WI38 (cell line): Measurements from ENCODE around the gene TMED10.

Experiments used
- H3K4me3 ChIP-seq: 2 replicates; pipeline ENCODE4 v1.5.1; 2011; ENCODE audit warnings: low read depth, mild to moderate bottlenecking, control low read depth, low read length
- TF ChIP-seq, protein P1 (sequence below): IDR thresholded peaks from 2 replicates; pipeline ENCODE4 v1.5.1; 2012; ENCODE audit warnings: low read depth, mild to moderate bottlenecking, control low read depth, low read length

Gene TMED10

DNA sequence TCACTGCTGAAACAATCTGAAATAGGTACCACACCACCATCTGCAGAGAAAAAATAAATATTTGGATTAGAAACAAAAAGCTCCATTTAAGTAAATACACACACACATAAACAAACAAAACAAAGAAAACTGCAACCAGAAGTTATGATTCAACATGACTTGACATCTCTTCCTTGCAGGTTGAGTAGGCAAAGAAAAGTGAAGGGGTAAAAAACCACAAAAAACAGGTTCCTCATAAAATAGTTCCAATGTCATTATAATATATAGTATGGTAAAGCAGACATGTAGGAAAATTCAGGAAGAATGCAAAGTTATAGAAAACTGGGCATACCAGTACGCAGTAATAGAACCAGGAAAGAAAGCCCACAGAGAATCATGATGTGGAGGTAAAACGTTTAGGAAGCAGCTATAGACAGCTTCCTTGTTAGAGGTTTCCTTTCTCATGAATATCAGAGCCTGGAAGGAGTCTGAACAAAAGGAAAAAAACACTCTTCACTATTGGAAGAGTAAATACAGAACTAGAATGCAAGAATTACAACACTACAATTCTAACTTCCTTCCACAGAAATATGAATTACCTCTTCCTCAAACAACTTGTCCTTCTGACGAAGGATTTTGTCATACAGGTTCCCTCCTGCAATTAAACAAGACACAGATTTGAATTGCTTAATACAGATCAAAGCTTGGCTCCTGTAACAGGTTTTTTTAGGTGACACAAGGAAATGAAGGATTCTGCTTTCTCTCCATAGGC lies 55.7 kb downstream of the TMED10 start:
- no peak overlapping the region for H3K4me3 ChIP-seq
- TF ChIP-seq, protein P1, sequence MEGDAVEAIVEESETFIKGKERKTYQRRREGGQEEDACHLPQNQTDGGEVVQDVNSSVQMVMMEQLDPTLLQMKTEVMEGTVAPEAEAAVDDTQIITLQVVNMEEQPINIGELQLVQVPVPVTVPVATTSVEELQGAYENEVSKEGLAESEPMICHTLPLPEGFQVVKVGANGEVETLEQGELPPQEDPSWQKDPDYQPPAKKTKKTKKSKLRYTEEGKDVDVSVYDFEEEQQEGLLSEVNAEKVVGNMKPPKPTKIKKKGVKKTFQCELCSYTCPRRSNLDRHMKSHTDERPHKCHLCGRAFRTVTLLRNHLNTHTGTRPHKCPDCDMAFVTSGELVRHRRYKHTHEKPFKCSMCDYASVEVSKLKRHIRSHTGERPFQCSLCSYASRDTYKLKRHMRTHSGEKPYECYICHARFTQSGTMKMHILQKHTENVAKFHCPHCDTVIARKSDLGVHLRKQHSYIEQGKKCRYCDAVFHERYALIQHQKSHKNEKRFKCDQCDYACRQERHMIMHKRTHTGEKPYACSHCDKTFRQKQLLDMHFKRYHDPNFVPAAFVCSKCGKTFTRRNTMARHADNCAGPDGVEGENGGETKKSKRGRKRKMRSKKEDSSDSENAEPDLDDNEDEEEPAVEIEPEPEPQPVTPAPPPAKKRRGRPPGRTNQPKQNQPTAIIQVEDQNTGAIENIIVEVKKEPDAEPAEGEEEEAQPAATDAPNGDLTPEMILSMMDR = no peak

DNA sequence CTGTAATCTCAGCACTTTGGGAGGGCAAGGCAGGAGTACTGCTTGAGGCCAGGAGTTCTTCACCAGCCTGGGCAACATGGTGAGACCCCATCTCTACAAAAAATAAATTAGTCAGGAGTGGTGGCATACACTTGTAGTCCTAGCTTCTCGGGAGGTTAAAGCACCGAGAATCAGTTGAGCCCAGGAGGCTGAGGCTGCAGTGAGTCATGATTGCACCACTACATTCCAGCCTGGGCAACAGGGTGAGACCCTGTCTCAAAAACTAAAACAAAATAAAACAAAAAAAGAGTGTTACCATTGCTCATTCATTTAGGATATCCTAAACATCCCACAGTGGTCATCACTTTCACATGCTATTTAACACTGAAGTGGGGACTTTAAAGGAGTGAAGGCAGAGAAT lies 57.4 kb downstream of the TMED10 start:
- H3K4me3 ChIP-seq = no peak overlapping the region
- TF ChIP-seq, protein P1 = no peak

DNA sequence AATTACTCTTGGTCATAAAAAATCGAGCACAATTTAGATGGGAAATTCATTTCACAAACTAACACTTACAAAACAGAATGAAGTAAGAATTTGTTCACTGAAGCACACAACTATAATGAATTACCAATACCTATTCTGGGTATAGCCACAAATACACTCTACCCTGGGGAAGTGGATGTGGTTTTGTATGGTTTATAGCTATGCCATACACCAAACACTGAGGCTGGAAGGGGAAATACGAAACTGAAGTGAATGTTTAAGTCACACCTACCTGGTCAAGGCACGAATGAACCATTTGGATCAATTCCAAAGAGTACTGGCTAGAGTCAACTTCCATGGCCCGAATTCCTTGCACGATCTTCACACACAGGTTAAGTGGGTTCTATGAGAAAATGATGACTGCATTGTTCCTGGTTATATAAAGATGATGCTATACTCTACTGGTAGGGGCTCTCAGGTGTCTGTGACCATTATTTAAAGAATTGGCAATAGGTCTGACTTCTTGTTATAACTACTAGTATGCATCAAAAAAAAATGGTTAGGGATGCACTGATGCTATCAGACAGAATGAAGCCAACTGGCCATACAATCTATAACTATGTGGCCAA lies 62.4 kb downstream of the TMED10 start:
- no peak overlapping the region for H3K4me3 ChIP-seq
- TF ChIP-seq, protein P1 = no peak

DNA sequence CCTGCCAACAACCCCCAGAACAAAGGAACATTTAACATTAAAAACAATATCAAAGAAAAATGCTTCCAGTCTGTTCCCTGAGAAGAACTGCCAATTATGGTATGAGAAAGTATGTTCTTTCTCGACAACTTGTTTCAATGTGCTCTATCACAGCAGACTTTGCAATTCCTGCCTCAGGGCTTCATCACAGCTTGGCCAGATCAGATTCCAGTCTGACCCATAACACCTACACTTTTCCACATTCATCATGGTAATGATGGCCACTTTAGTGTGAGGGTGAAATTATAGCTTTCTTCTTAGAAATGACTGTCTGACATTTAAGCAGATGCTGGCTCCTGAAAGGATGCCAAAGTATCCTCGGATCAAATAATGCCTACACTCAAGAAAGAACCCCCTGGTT lies 66.5 kb downstream of the TMED10 start:
- H3K4me3 ChIP-seq = no peak overlapping the region
- TF ChIP-seq, protein P1 = no peak

DNA sequence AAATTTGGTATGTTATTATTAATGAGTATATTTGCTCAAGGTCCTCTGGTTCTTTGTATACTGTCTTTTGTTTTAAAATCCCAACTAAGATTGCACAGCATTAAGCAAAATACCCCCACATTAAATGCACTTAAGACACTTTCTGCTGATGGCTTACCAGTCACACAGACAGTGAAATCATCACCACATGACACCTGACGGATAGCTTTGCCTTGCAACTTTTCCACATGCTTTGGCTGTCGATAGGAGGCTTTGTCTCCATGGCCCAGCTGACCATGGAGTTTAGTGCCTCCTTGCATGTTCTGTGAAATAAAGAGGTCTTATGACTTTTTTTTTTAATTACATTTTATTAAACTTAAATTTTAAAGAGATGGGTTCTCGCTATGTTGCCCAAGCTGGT lies 69.2 kb downstream of the TMED10 start:
- H3K4me3 ChIP-seq = no peak overlapping the region
- TF ChIP-seq, protein P1 = no peak

DNA sequence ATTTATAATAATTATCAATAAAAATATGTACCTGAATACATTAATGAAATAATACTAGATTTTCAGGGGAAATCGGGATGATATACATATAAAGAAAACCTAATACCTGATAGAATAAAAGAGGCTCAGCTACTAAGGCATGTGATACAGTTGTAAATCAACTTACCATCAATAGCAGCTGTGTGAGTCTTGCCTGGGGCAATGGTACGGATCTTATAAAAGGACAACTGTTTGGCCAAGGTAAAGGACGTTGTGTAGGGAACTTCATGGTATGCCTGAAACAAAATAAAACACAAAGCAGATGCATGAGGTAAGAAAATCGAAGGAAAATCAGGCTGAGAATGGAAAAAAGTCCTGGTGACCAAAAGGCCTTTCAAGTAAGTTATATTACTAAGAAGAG lies 74.9 kb downstream of the TMED10 start:
- TF ChIP-seq, protein P1 = no peak
- H3K4me3 ChIP-seq = no peak overlapping the region

DNA sequence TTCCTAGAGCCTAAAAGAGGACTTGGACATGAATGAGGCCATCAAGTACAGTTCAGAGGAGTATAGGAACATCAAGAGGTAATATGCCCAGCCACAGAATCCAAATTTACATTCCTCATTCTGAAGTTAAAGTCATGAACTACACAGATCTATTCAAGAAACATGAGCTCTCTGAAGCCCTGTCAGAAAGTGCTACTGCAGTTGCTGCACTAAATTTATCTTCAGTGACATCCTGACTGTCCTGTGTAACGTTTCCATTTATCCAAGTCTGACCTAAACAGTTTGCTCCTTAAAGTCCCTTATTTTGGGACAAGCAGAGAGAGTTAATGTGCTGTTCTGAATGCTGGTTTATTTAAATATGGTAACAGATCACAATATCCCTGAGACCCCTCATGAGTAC lies 77.7 kb downstream of the TMED10 start:
- TF ChIP-seq, protein P1 = no peak
- no peak overlapping the region for H3K4me3 ChIP-seq
